GM18526 (cell line): ENCODE results near the gene SAMHD1.

Experiments used
- POLR2A ChIP-seq: IDR thresholded peaks from 3 replicates; pipeline ENCODE4 v1.6.1; 2011; ENCODE audit not compliant: insufficient read length; ENCODE audit errors: extremely low read depth

Gene SAMHD1

GRCh38 chr20:36861875-36862801 is 89.4 kb downstream of the SAMHD1 start:
- no peak for TF ChIP-seq POLR2A

GRCh38 chr20:36861625-36861874 is 90.0 kb downstream of the SAMHD1 start:
- TF ChIP-seq POLR2A = no peak

GRCh38 chr20:36860811-36861624 is 90.5 kb downstream of the SAMHD1 start:
- no peak for TF ChIP-seq POLR2A

- no peak for TF ChIP-seq POLR2A
These were observed 91.2 kb downstream of the SAMHD1 start for GRCh38 chr20:36860339-36860738.

- TF ChIP-seq POLR2A = no peak
These were observed 91.7 kb downstream of the SAMHD1 start for GRCh38 chr20:36859700-36860330.

- no peak for TF ChIP-seq POLR2A
These were observed 92.3 kb downstream of the SAMHD1 start for GRCh38 chr20:36859282-36859555.

GRCh38 chr20:36856691-36857635 is 94.5 kb downstream of the SAMHD1 start:
- no peak for TF ChIP-seq POLR2A

GRCh38 chr20:36856195-36856594 is 95.3 kb downstream of the SAMHD1 start:
- TF ChIP-seq POLR2A = no peak

- TF ChIP-seq POLR2A = no peak
These were observed 96.3 kb downstream of the SAMHD1 start for GRCh38 chr20:36855241-36855657.

- TF ChIP-seq POLR2A = no peak
These were observed 96.9 kb downstream of the SAMHD1 start for GRCh38 chr20:36854348-36855240.

- TF ChIP-seq POLR2A = no peak
These were observed 99.3 kb downstream of the SAMHD1 start for GRCh38 chr20:36852187-36852586.

GRCh38 chr20:36851490-36851889 is 100.0 kb downstream of the SAMHD1 start:
- no peak for TF ChIP-seq POLR2A

GRCh38 chr20:36850759-36851158 is 100.7 kb downstream of the SAMHD1 start:
- TF ChIP-seq POLR2A = no peak
